HG03045 (cell line): Measurements from ENCODE around the gene NQO2.
A peak's percentile ranks its signal among the peaks of the same experiment; 100 is the strongest.

Experiments used
- ATAC-seq: cut with Tn5 transposase; IDR thresholded peaks from one replicate; pipeline ENCODE4 v1.9.1; 2021; ENCODE audit warnings: mild to moderate bottlenecking, moderate library complexity; ENCODE audit not compliant: unreplicated experiment

Gene NQO2

GRCh38 chr6:3068329-3069214 is 68.9 kb downstream of the NQO2 start, which contains the start of gene RIPK1:
Gene RIPK1, plus strand, starts transcription at chr6:3068494. Its CDS starts 8,330 bp downstream, at chr6:3076824.
- peak; percentile 85 for ATAC-seq
